ENCODE results near the gene TRAPPC3. TPM values are rescaled to one million over a fixed set of nuclear protein-coding genes. Genes with fewer than 3 reads are reported as not detected.
A peak's percentile ranks its signal among the peaks of the same experiment; 100 is the strongest.

The TRAPPC3 gene
- total and polyA plus RNA-seq, 9 of the 15 experiments (the other 6 are each of a cell fraction or from before 2014, with no cell fraction given), result 20.6 to 141 (median 112) TPM

DNA sequence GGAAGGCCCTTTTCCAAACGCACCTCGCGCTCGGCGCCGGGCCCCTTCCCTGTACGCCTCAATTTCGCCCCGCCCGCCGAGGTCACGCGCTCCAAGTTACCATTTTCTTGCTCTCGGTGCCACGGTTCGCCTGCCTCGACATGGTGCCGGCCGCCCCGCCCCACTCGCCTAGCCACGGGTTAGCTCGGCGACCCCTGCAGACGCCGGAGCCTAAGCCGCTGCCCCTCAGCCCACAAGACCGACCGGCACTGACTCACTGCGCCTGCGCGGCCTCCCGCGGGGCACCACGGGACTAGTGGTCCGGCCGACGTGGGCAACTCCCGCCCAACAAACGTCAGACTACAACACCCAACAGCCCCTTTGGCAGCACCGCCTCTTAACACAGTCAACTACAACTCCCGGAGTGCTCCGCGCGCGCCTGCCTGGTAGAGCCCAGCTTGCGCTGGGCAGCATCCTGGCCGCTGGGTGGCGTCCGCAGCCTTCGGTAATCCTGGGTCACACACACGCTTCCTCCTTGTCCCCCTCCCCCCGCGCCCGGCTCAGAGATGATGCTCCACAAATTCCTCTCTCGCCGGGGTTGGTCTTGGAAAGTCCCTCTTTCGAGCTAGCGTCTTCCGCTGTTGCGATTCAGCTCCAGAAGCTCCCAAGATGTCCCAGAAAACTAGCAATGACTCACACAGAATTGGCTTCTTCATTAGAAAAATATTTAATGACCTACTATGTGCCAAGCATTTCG lies at the start of gene TRAPPC3 (continued):
- TF ChIP-seq, protein P1, sequence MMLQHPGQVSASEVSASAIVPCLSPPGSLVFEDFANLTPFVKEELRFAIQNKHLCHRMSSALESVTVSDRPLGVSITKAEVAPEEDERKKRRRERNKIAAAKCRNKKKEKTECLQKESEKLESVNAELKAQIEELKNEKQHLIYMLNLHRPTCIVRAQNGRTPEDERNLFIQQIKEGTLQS (IDR thresholded peaks at IDR 0.05), result peak; percentile 58; the same call in 1 of the 2 replicates
- TF ChIP-seq, protein P1 (CRISPR knock-in tag; conservative IDR thresholded peaks at IDR 0.05), result peak; percentile 79
- TF ChIP-seq, protein P2, sequence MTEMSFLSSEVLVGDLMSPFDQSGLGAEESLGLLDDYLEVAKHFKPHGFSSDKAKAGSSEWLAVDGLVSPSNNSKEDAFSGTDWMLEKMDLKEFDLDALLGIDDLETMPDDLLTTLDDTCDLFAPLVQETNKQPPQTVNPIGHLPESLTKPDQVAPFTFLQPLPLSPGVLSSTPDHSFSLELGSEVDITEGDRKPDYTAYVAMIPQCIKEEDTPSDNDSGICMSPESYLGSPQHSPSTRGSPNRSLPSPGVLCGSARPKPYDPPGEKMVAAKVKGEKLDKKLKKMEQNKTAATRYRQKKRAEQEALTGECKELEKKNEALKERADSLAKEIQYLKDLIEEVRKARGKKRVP (CRISPR knock-in tag; IDR thresholded peaks at IDR 0.05), result no peak
- TF ChIP-seq NEUROD1 (IDR thresholded peaks at IDR 0.05; ENCODE audit: borderline replicate concordance, low read depth, low read length, partially characterized antibody) (peak; percentile 35), SIX5 (IDR thresholded peaks at IDR 0.05; ENCODE audit: borderline replicate concordance in 1 of 2, insufficient read depth in 1 of 2, low read depth in 1 of 2, low read length in 2 of 2) (peak; percentile 96 to 97), CXXC5 (CRISPR knock-in tag; IDR thresholded peaks at IDR 0.05) (peak; percentile 71), POLR2B (IDR thresholded peaks at IDR 0.05; ENCODE audit: low read depth, partially characterized antibody) (peak; percentile 96), TEAD4 (IDR thresholded peaks at IDR 0.05; ENCODE audit: low read length) (peak; percentile 51), TEAD4 (CRISPR knock-in tag; IDR thresholded peaks at IDR 0.05; ENCODE audit: borderline replicate concordance) (no peak), ZKSCAN8 (CRISPR knock-in tag; IDR thresholded peaks at IDR 0.05) (no peak), PHF20 (IDR thresholded peaks at IDR 0.05; ENCODE audit: partially characterized antibody) (peak; percentile 89), CCAR2 (IDR thresholded peaks at IDR 0.05; ENCODE audit: low read depth, low read length) (no peak), HDGF (IDR thresholded peaks at IDR 0.05) (no peak), FOSL1 (tag; conservative IDR thresholded peaks at IDR 0.05) (peak; percentile 71; the same call in 1 of the 2 replicates), KAT2B (IDR thresholded peaks at IDR 0.05; ENCODE audit: low read depth, low read length) (peak; percentile 43), ZFP36 (IDR thresholded peaks at IDR 0.05; ENCODE audit: low read depth, low read length, partially characterized antibody) (no peak), TARDBP (IDR thresholded peaks at IDR 0.05) (peak; percentile 46; the same call in 1 of the 2 replicates), JUN (IDR thresholded peaks at IDR 0.05; ENCODE audit: borderline replicate concordance, low read depth, low read length) (peak; percentile 82), JUN (CRISPR knock-in tag; IDR thresholded peaks at IDR 0.05; ENCODE audit: borderline replicate concordance) (no peak; the same call in 1 of the 2 replicates), RFX7 (CRISPR knock-in tag; IDR thresholded peaks at IDR 0.05) (no peak), BRF1 (IDR thresholded peaks at IDR 0.05; ENCODE audit: borderline replicate concordance, extremely low read depth, insufficient read length) (no peak), CREB1 (IDR thresholded peaks at IDR 0.05) (peak; percentile 85), CREB1 (CRISPR knock-in tag; IDR thresholded peaks at IDR 0.05) (peak; percentile 92), ELF2 (CRISPR knock-in tag; IDR thresholded peaks at IDR 0.05) (peak; percentile 70; the same call in 1 of the 2 replicates), ZBTB8A (IDR thresholded peaks at IDR 0.05; ENCODE audit: partially characterized antibody) (no peak)
- TF ChIP-seq, protein P3, sequence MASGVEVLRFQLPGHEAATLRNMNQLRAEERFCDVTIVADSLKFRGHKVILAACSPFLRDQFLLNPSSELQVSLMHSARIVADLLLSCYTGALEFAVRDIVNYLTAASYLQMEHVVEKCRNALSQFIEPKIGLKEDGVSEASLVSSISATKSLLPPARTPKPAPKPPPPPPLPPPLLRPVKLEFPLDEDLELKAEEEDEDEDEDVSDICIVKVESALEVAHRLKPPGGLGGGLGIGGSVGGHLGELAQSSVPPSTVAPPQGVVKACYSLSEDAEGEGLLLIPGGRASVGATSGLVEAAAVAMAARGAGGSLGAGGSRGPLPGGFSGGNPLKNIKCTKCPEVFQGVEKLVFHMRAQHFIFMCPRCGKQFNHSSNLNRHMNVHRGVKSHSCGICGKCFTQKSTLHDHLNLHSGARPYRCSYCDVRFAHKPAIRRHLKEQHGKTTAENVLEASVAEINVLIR (CRISPR knock-in tag; IDR thresholded peaks at IDR 0.05), result peak; percentile 73
- TF ChIP-seq, protein P4, sequence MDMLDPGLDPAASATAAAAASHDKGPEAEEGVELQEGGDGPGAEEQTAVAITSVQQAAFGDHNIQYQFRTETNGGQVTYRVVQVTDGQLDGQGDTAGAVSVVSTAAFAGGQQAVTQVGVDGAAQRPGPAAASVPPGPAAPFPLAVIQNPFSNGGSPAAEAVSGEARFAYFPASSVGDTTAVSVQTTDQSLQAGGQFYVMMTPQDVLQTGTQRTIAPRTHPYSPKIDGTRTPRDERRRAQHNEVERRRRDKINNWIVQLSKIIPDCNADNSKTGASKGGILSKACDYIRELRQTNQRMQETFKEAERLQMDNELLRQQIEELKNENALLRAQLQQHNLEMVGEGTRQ (CRISPR knock-in tag; IDR thresholded peaks at IDR 0.05), result peak; percentile 60

Data from K562 (cell line).